ENCODE results near the gene RNF113B. TPM values are rescaled to one million over a fixed set of nuclear protein-coding genes. Genes with fewer than 3 reads are reported as not detected.

RNF113B gene
- total and polyA plus RNA-seq, 2 donors (not counting 1 experiment from before 2014, with no cell fraction given) = not detected

- Histone ChIP-seq H3K79me2 (ENCODE audit: control insufficient read depth, insufficient read depth, low read length) (no peaks in the 10 kb centered on the region), H4K20me1 (ENCODE audit: control insufficient read depth, insufficient read depth, low read length, poor library complexity, severe bottlenecking) (no peaks in the 10 kb centered on the region), H2AFZ (ENCODE audit: insufficient read depth, low read depth, low read length, poor library complexity, severe bottlenecking) (no peak overlapping the region), H3K27me3 (replicated peaks in 1 of 4; ENCODE audit: control extremely low read depth in 1 of 4, control insufficient read depth in 3 of 4, insufficient read depth in 4 of 4, low read length in 3 of 4) (no peaks in the 10 kb centered on the region), H3K36me3 (replicated peaks in 1 of 2; ENCODE audit: control extremely low read depth in 1 of 2, control insufficient read depth in 1 of 2, extremely low read depth in 1 of 2, insufficient read depth in 2 of 2, low read length in 1 of 2) (no peaks in the 10 kb centered on the region), H3K4me2 (replicated peaks; ENCODE audit: low read depth, low read length, poor library complexity, severe bottlenecking) (no peak overlapping the region), H3K9me3 (ENCODE audit: control extremely low read depth in 1 of 3, control insufficient read depth in 2 of 3, insufficient read depth in 1 of 3, low read length in 2 of 3) (no peaks in the 10 kb centered on the region), H3K4me3 (ENCODE audit: control extremely low read depth in 1 of 5, extremely low read depth in 1 of 5, insufficient read depth in 1 of 5, low read depth in 2 of 5, low read length in 4 of 5) (no peak overlapping the region), H3K9ac (ENCODE audit: low read length) (no peak overlapping the region), H3K27ac (ENCODE audit: low read length in 2 of 2) (no peak overlapping the region), H3K4me1 (ENCODE audit: control insufficient read depth in 2 of 2, insufficient read depth in 2 of 2, low read length in 2 of 2) (no peaks in the 10 kb centered on the region)
- H3K27ac Mint-ChIP-seq = no peak overlapping the region
- no peaks in the 10 kb centered on the region for H3K4me1 Mint-ChIP-seq
- POLR2A ChIA-PET = no interaction called here
- intact Hi-C loops (cut with micrococcal nuclease) = no loop called here
- peaks cover 3% of the 10 kb centered on the region for H3K27me3 Mint-ChIP-seq
- TF ChIP-seq EZH2 (IDR thresholded peaks at IDR 0.05; ENCODE audit: borderline replicate concordance, insufficient read depth, low read depth, low read length, poor library complexity, severe bottlenecking) = no peak
- CTCF ChIA-PET = no interaction called here
- ATAC-seq (ENCODE audit: low read depth) (no peak), DNase-seq (no peak)
- WGBS (ENCODE audit: insufficient coverage) = no CpG with 5 or more reads among the region's 1 CpG
- H3K4me3 Mint-ChIP-seq = no peak overlapping the region
- no peaks in the 10 kb centered on the region for H3K9me3 Mint-ChIP-seq (ENCODE audit: insufficient read depth)
Observed at GRCh38 chr13:98184792-98185191, 7.7 kb upstream of the RNF113B start.

DNA sequence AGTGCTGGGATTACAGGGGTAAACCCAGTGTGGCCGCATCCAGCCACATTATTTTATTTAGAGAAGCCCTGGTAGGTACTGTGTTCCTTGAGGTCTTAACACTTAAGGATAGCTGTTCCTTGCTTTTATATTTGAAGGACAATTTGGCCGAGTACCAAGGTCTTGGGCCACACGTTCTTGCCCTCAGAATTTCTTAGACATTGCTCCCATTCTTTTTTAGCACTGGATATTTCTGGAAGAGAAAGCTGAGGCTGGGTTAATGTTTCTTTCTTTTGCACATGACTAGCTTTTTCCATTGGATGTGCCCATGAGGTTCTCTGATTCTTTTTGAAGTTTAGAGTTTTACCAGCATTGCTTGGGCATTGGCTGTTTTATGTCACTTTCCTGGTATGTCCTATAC, 5.5 kb upstream of the RNF113B start:
- intact Hi-C loops (cut with micrococcal nuclease) = no loop called here
- Mint-ChIP-seq H3K4me1 (no peaks in the 10 kb centered on the region), H3K27me3 (peaks cover 3% of the 10 kb centered on the region), H3K9me3 (ENCODE audit: insufficient read depth) (no peaks in the 10 kb centered on the region), H3K27ac (no peak overlapping the region), H3K4me3 (no peak overlapping the region)
- CTCF ChIA-PET = no interaction called here
- H3K36me3 ChIP-seq (replicated peaks in 1 of 2; ENCODE audit: control extremely low read depth in 1 of 2, control insufficient read depth in 1 of 2, extremely low read depth in 1 of 2, insufficient read depth in 2 of 2, low read length in 1 of 2) = no peaks in the 10 kb centered on the region
- ATAC-seq (ENCODE audit: low read depth) = no peak
- H3K4me1 ChIP-seq (ENCODE audit: control insufficient read depth in 2 of 2, insufficient read depth in 2 of 2, low read length in 2 of 2) = no peaks in the 10 kb centered on the region
- no peak overlapping the region for H3K4me3 ChIP-seq (ENCODE audit: control extremely low read depth in 1 of 5, extremely low read depth in 1 of 5, insufficient read depth in 1 of 5, low read depth in 2 of 5, low read length in 4 of 5)
- no peaks in the 10 kb centered on the region for H3K79me2 ChIP-seq (ENCODE audit: control insufficient read depth, insufficient read depth, low read length)
- no peak overlapping the region for H3K9ac ChIP-seq (ENCODE audit: low read length)
- no peaks in the 10 kb centered on the region for H3K9me3 ChIP-seq (ENCODE audit: control extremely low read depth in 1 of 3, control insufficient read depth in 2 of 3, insufficient read depth in 1 of 3, low read length in 2 of 3)
- TF ChIP-seq EZH2 (IDR thresholded peaks at IDR 0.05; ENCODE audit: borderline replicate concordance, insufficient read depth, low read depth, low read length, poor library complexity, severe bottlenecking) = no peak
- TF ChIP-seq, protein P1, sequence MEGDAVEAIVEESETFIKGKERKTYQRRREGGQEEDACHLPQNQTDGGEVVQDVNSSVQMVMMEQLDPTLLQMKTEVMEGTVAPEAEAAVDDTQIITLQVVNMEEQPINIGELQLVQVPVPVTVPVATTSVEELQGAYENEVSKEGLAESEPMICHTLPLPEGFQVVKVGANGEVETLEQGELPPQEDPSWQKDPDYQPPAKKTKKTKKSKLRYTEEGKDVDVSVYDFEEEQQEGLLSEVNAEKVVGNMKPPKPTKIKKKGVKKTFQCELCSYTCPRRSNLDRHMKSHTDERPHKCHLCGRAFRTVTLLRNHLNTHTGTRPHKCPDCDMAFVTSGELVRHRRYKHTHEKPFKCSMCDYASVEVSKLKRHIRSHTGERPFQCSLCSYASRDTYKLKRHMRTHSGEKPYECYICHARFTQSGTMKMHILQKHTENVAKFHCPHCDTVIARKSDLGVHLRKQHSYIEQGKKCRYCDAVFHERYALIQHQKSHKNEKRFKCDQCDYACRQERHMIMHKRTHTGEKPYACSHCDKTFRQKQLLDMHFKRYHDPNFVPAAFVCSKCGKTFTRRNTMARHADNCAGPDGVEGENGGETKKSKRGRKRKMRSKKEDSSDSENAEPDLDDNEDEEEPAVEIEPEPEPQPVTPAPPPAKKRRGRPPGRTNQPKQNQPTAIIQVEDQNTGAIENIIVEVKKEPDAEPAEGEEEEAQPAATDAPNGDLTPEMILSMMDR (IDR thresholded peaks at IDR 0.05) = no peak
- WGBS (ENCODE audit: insufficient coverage) = 100% methylated on average over 1 of the region's 3 CpGs
- POLR2A ChIA-PET = no interaction called here
- no peak overlapping the region for H3K4me2 ChIP-seq (replicated peaks; ENCODE audit: low read depth, low read length, poor library complexity, severe bottlenecking)
- no peaks in the 10 kb centered on the region for H4K20me1 ChIP-seq (ENCODE audit: control insufficient read depth, insufficient read depth, low read length, poor library complexity, severe bottlenecking)
- no peak overlapping the region for H2AFZ ChIP-seq (ENCODE audit: insufficient read depth, low read depth, low read length, poor library complexity, severe bottlenecking)
- DNase-seq = no peak
- H3K27me3 ChIP-seq (replicated peaks in 1 of 4; ENCODE audit: control extremely low read depth in 1 of 4, control insufficient read depth in 3 of 4, insufficient read depth in 4 of 4, low read length in 3 of 4) = no peaks in the 10 kb centered on the region
- H3K27ac ChIP-seq (ENCODE audit: low read length in 2 of 2) = no peak overlapping the region

All from B cell (primary cell).